Effector memory CD4-positive, alpha-beta T cell (primary cell): ENCODE measurements around the gene SELP.

Experiments used
- DNase-seq, 3 donors: peaks; one replicate each; pipeline ENCODE4 v3.0.0-alpha.2; 2020
- H3K27ac ChIP-seq: 2 replicates; pipeline ENCODE4 v1.7.0; 2013; ENCODE audit warnings: mild to moderate bottlenecking, low read length, moderate library complexity; ENCODE audit not compliant: insufficient read depth, poor library complexity, severe bottlenecking
- H3K27me3 ChIP-seq: replicated peaks from 2 replicates; pipeline ENCODE4 v1.7.0; 2013; ENCODE audit warnings: mild to moderate bottlenecking, low read length; ENCODE audit not compliant: insufficient read depth, control insufficient read depth, poor library complexity, severe bottlenecking
- H3K36me3 ChIP-seq: 2 replicates; pipeline ENCODE4 v1.7.0; 2013; ENCODE audit warnings: mild to moderate bottlenecking, low read length, moderate library complexity; ENCODE audit not compliant: control insufficient read depth, insufficient read depth
- H3K4me1 ChIP-seq: 2 replicates; pipeline ENCODE4 v1.7.0; 2013; ENCODE audit warnings: low read length, mild to moderate bottlenecking; ENCODE audit not compliant: control insufficient read depth, insufficient read depth, poor library complexity, severe bottlenecking
- H3K4me3 ChIP-seq: 2 replicates; pipeline ENCODE4 v1.7.0; 2013; ENCODE audit warnings: low read length, low read depth, mild to moderate bottlenecking; ENCODE audit not compliant: insufficient read depth, poor library complexity, severe bottlenecking
- H3K9me3 ChIP-seq: 2 replicates; pipeline ENCODE4 v1.7.0; 2013; ENCODE audit warnings: mild to moderate bottlenecking, low read length, moderate library complexity; ENCODE audit not compliant: control insufficient read depth

The SELP gene

GRCh38 chr1:169577981-169578738, 51.8 kb downstream of the SELP start:
- Histone ChIP-seq H3K27me3 (no peaks in the 10 kb centered on the region), H3K4me3 (no peak overlapping the region), H3K27ac (no peak overlapping the region), H3K4me1 (no peaks in the 10 kb centered on the region), H3K9me3 (no peaks in the 10 kb centered on the region), H3K36me3 (no peaks in the 10 kb centered on the region)
- DNase-seq = no peak

- Histone ChIP-seq H3K27me3 (no peaks in the 10 kb centered on the region), H3K9me3 (no peaks in the 10 kb centered on the region), H3K4me1 (peaks cover under 1% of the 10 kb centered on the region), H3K27ac (no peak overlapping the region), H3K36me3 (no peaks in the 10 kb centered on the region), H3K4me3 (no peak overlapping the region)
- no peak for DNase-seq
These were observed 53.0 kb downstream of the SELP start for GRCh38 chr1:169576935-169577331.

GRCh38 chr1:169576241-169576934, 53.5 kb downstream of the SELP start:
- H3K36me3 ChIP-seq = no peaks in the 10 kb centered on the region
- H3K4me1 ChIP-seq = peaks cover 6% of the 10 kb centered on the region
- DNase-seq = no peak
- H3K4me3 ChIP-seq = no peak overlapping the region
- no peak overlapping the region for H3K27ac ChIP-seq
- no peaks in the 10 kb centered on the region for H3K9me3 ChIP-seq
- H3K27me3 ChIP-seq = no peaks in the 10 kb centered on the region

- Histone ChIP-seq H3K36me3 (no peaks in the 10 kb centered on the region), H3K4me1 (peaks cover 6% of the 10 kb centered on the region), H3K4me3 (no peak overlapping the region), H3K27ac (no peak overlapping the region), H3K27me3 (no peaks in the 10 kb centered on the region), H3K9me3 (no peaks in the 10 kb centered on the region)
- DNase-seq = no peak
These were observed 55.6 kb downstream of the SELP start for GRCh38 chr1:169574336-169574735.

GRCh38 chr1:169572187-169572586, 57.7 kb downstream of the SELP start:
- Histone ChIP-seq H3K27me3 (no peaks in the 10 kb centered on the region), H3K36me3 (no peaks in the 10 kb centered on the region), H3K4me1 (peaks cover 6% of the 10 kb centered on the region), H3K27ac (no peak overlapping the region), H3K9me3 (no peaks in the 10 kb centered on the region), H3K4me3 (no peak overlapping the region)
- DNase-seq = no peak

- Histone ChIP-seq H3K4me3 (no peak overlapping the region), H3K27ac (no peak overlapping the region), H3K9me3 (no peaks in the 10 kb centered on the region), H3K27me3 (no peaks in the 10 kb centered on the region), H3K36me3 (no peaks in the 10 kb centered on the region), H3K4me1 (peaks cover 6% of the 10 kb centered on the region)
- no peak for DNase-seq
These were observed 58.5 kb downstream of the SELP start for GRCh38 chr1:169571450-169571849.

- H3K27ac ChIP-seq = no peak overlapping the region
- H3K4me3 ChIP-seq = no peak overlapping the region
- no peaks in the 10 kb centered on the region for H3K9me3 ChIP-seq
- DNase-seq = no peak
- H3K36me3 ChIP-seq = no peaks in the 10 kb centered on the region
- no peaks in the 10 kb centered on the region for H3K27me3 ChIP-seq
- H3K4me1 ChIP-seq = peaks cover 6% of the 10 kb centered on the region
These were observed 59.8 kb downstream of the SELP start for GRCh38 chr1:169570172-169570574.

- Histone ChIP-seq H3K9me3 (no peaks in the 10 kb centered on the region), H3K4me1 (peaks cover 6% of the 10 kb centered on the region)
- no peak for DNase-seq
These were observed 61.4 kb downstream of the SELP start for GRCh38 chr1:169568497-169568896.

GRCh38 chr1:169565335-169566271, 64.3 kb downstream of the SELP start:
- Histone ChIP-seq H3K36me3 (no peaks in the 10 kb centered on the region), H3K9me3 (no peaks in the 10 kb centered on the region), H3K4me3 (no peak overlapping the region), H3K27ac (no peak overlapping the region), H3K27me3 (no peaks in the 10 kb centered on the region), H3K4me1 (no peaks in the 10 kb centered on the region)
- DNase-seq = no peak

More at GRCh38 chr1:169568497-169568896, 61.4 kb downstream of the SELP start:
- Histone ChIP-seq H3K4me3 (no peak overlapping the region), H3K27me3 (no peaks in the 10 kb centered on the region), H3K36me3 (no peaks in the 10 kb centered on the region), H3K27ac (no peak overlapping the region)
